ENCODE results near the gene CLIP3. TPM values are rescaled to one million over a fixed set of nuclear protein-coding genes. Genes with fewer than 3 reads are reported as not detected.

The CLIP3 gene
- total RNA-seq, 1 experiment from 2014 or later, result 9.2 TPM

DNA sequence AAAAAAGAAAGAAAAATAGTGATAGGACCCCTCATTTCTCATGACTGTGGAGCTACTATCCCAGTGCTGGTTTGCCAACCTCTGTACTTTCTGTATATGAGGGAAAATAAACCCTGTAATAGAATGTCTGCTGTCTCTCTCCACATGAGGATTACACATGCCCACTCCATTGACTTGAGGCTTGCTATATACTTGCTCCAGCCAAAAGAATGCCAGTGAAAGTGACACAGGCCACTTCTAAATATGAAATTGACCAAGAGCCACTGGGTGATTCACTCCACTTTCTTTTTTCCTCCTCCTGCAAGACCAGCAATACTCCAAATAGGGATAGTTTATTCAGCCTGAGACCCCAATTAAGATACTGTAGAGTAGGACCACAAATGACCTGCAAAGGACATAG is 15.2 kb upstream of the CLIP3 start:
- H3K36me3 ChIP-seq (ENCODE audit: insufficient read depth, low read length, poor library complexity, severe bottlenecking), result no peaks in the 10 kb centered on the region
- TF ChIP-seq, protein P1, sequence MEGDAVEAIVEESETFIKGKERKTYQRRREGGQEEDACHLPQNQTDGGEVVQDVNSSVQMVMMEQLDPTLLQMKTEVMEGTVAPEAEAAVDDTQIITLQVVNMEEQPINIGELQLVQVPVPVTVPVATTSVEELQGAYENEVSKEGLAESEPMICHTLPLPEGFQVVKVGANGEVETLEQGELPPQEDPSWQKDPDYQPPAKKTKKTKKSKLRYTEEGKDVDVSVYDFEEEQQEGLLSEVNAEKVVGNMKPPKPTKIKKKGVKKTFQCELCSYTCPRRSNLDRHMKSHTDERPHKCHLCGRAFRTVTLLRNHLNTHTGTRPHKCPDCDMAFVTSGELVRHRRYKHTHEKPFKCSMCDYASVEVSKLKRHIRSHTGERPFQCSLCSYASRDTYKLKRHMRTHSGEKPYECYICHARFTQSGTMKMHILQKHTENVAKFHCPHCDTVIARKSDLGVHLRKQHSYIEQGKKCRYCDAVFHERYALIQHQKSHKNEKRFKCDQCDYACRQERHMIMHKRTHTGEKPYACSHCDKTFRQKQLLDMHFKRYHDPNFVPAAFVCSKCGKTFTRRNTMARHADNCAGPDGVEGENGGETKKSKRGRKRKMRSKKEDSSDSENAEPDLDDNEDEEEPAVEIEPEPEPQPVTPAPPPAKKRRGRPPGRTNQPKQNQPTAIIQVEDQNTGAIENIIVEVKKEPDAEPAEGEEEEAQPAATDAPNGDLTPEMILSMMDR (conservative IDR thresholded peaks at IDR 0.05; ENCODE audit: low read depth, low read length), result no peak
- TF ChIP-seq EZH2 (IDR thresholded peaks at IDR 0.05; ENCODE audit: borderline replicate concordance, low read depth, low read length, poor library complexity, severe bottlenecking), result no peak
- no peak overlapping the region for H3K4me3 ChIP-seq (ENCODE audit: low read depth, low read length, poor library complexity, severe bottlenecking)
- POLR2A ChIA-PET (ENCODE audit: low non-redundant PET), result no interaction called here
- intact Hi-C loops (cut with micrococcal nuclease; ENCODE audit: unreplicated experiment), result no loop called here
- H3K27me3 ChIP-seq (replicated peaks; ENCODE audit: insufficient read depth, low read depth, low read length, poor library complexity), result no peaks in the 10 kb centered on the region
- CTCF ChIA-PET, result no interaction called here
- H3K27ac ChIP-seq (ENCODE audit: low read depth, low read length, poor library complexity, severe bottlenecking), result no peak overlapping the region
- no peak for DNase-seq (ENCODE audit: low spot score)
- H3K9me3 ChIP-seq (ENCODE audit: low read depth, low read length, poor library complexity, severe bottlenecking), result no peaks in the 10 kb centered on the region
- H3K4me1 ChIP-seq (ENCODE audit: insufficient read depth, low read length, poor library complexity, severe bottlenecking), result no peaks in the 10 kb centered on the region
- no TSS peak for BruUV-seq (replicated peaks)

DNA sequence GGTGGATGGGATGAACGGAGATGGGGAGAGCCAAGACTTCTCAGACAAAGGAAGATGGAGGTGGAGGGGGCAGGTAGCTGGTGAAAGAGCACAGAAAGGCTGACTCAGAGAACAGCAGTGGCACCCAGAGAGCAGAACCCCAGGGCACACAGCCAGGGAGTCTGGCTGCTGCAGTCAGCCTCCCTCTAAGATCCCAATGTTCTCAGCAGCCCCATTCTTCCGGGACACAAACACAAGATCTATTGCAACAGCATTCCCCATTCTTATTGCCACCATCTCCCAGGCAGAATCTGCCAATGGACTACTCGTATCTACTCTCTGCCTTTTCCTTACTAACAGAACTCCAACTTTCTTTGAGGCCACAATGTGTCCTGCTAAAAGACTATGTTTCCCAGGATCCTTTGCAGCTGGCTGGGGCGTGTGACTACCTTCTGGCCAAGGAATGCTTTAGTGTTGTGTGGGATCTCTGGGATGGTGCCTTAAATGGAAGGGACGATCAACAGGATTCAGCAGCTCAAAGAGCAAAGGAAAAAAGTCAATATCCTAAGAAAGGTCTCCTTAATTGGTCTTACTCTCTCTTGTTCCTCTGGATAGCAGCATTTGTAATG is 13.9 kb upstream of the CLIP3 start:
- ChIA-PET CTCF (no interaction called here), POLR2A (ENCODE audit: low non-redundant PET) (no interaction called here)
- Histone ChIP-seq H3K36me3 (ENCODE audit: insufficient read depth, low read length, poor library complexity, severe bottlenecking) (no peaks in the 10 kb centered on the region), H3K27me3 (replicated peaks; ENCODE audit: insufficient read depth, low read depth, low read length, poor library complexity) (no peaks in the 10 kb centered on the region), H3K4me1 (ENCODE audit: insufficient read depth, low read length, poor library complexity, severe bottlenecking) (no peaks in the 10 kb centered on the region), H3K4me3 (ENCODE audit: low read depth, low read length, poor library complexity, severe bottlenecking) (no peak overlapping the region), H3K9me3 (ENCODE audit: low read depth, low read length, poor library complexity, severe bottlenecking) (no peaks in the 10 kb centered on the region), H3K27ac (ENCODE audit: low read depth, low read length, poor library complexity, severe bottlenecking) (no peak overlapping the region)
- intact Hi-C loops (cut with micrococcal nuclease; ENCODE audit: unreplicated experiment), result no loop called here
- TF ChIP-seq, protein P1 (conservative IDR thresholded peaks at IDR 0.05; ENCODE audit: low read depth, low read length), result no peak
- TF ChIP-seq EZH2 (IDR thresholded peaks at IDR 0.05; ENCODE audit: borderline replicate concordance, low read depth, low read length, poor library complexity, severe bottlenecking), result no peak
- no peak for DNase-seq (ENCODE audit: low spot score)
- no TSS peak for BruUV-seq (replicated peaks)

- no peaks in the 10 kb centered on the region for H3K9me3 ChIP-seq (ENCODE audit: low read depth, low read length, poor library complexity, severe bottlenecking)
- no peak overlapping the region for H3K27ac ChIP-seq (ENCODE audit: low read depth, low read length, poor library complexity, severe bottlenecking)
- ChIA-PET POLR2A (ENCODE audit: low non-redundant PET) (no interaction called here), CTCF (no interaction called here)
- no TSS peak for BruUV-seq (replicated peaks)
- H3K4me3 ChIP-seq (ENCODE audit: low read depth, low read length, poor library complexity, severe bottlenecking), result no peak overlapping the region
- no peaks in the 10 kb centered on the region for H3K27me3 ChIP-seq (replicated peaks; ENCODE audit: insufficient read depth, low read depth, low read length, poor library complexity)
- no peak for DNase-seq (ENCODE audit: low spot score)
- intact Hi-C loops (cut with micrococcal nuclease; ENCODE audit: unreplicated experiment), result no loop called here
- TF ChIP-seq, protein P1 (conservative IDR thresholded peaks at IDR 0.05; ENCODE audit: low read depth, low read length), result no peak
- no peak for TF ChIP-seq EZH2 (IDR thresholded peaks at IDR 0.05; ENCODE audit: borderline replicate concordance, low read depth, low read length, poor library complexity, severe bottlenecking)
- no peaks in the 10 kb centered on the region for H3K36me3 ChIP-seq (ENCODE audit: insufficient read depth, low read length, poor library complexity, severe bottlenecking)
- no peaks in the 10 kb centered on the region for H3K4me1 ChIP-seq (ENCODE audit: insufficient read depth, low read length, poor library complexity, severe bottlenecking)
Measured at GRCh38 chr19:36043952-36044351, 11.3 kb upstream of the CLIP3 start.

Data from A673 (cell line).